CD4-positive, alpha-beta T cell treated with Interleukin-10 for 1 hour (primary cell): Measurements from ENCODE around the gene FAM114A1.

Experiments
- DNase-seq: peaks from one replicate; pipeline ENCODE4 v3.0.0-alpha.2; 2020

The FAM114A1 gene

GRCh38 chr4:38867478-38868058 lies at the start of gene FAM114A1:
TSS of gene FAM114A1 (plus strand) at chr4:38867806. CDS start at chr4:38878079, 10,273 bp downstream.
- peak; percentile 15 for DNase-seq

- DNase-seq, result no peak
These were observed 49.1 kb upstream of the FAM114A1 start for GRCh38 chr4:38818441-38818976.

- no peak for DNase-seq
These were observed 48.0 kb upstream of the FAM114A1 start for GRCh38 chr4:38819569-38819968.

- no peak for DNase-seq
These were observed 47.1 kb upstream of the FAM114A1 start for GRCh38 chr4:38820329-38821061.

- no peak for DNase-seq
These were observed 45.9 kb upstream of the FAM114A1 start for GRCh38 chr4:38821739-38822138.

- no peak for DNase-seq
These were observed 44.8 kb upstream of the FAM114A1 start for GRCh38 chr4:38822748-38823303.

- DNase-seq, result no peak
These were observed 43.8 kb upstream of the FAM114A1 start for GRCh38 chr4:38823766-38824165.

GRCh38 chr4:38829237-38829636 lies 38.4 kb upstream of the FAM114A1 start:
- no peak for DNase-seq

- no peak for DNase-seq
These were observed 36.0 kb upstream of the FAM114A1 start for GRCh38 chr4:38831653-38832052.

- DNase-seq, result no peak
These were observed 35.4 kb upstream of the FAM114A1 start for GRCh38 chr4:38832206-38832605.

- no peak for DNase-seq
These were observed 34.7 kb upstream of the FAM114A1 start for GRCh38 chr4:38832624-38833528.

- no peak for DNase-seq
These were observed 33.0 kb upstream of the FAM114A1 start for GRCh38 chr4:38834570-38834969.

GRCh38 chr4:38837334-38837733 lies 30.3 kb upstream of the FAM114A1 start:
- DNase-seq, result no peak

GRCh38 chr4:38837849-38838248 lies 29.8 kb upstream of the FAM114A1 start:
- peak; percentile 38 for DNase-seq

GRCh38 chr4:38842994-38843393 lies 24.6 kb upstream of the FAM114A1 start:
- DNase-seq, result no peak

- DNase-seq, result no peak
These were observed 21.6 kb upstream of the FAM114A1 start for GRCh38 chr4:38846015-38846414.

GRCh38 chr4:38855466-38855865 lies 12.1 kb upstream of the FAM114A1 start:
- no peak for DNase-seq

GRCh38 chr4:38856046-38856445 lies 11.6 kb upstream of the FAM114A1 start:
- DNase-seq, result peak; percentile 25

- DNase-seq, result peak; percentile 82
These were observed 10.9 kb upstream of the FAM114A1 start, which contains the start of gene TLR6 for GRCh38 chr4:38856524-38857337. TSS of gene TLR6 (minus strand) at chr4:38856817. CDS start at chr4:38829473, 27,344 bp downstream.

- DNase-seq, result peak; percentile 27
These were observed 10.1 kb upstream of the FAM114A1 start for GRCh38 chr4:38857354-38858096.

GRCh38 chr4:38858097-38858420 lies 9.5 kb upstream of the FAM114A1 start:
- no peak for DNase-seq
